Calu3 (cell line): ENCODE measurements around the gene PLEKHD1. TPM values are rescaled to one million over a fixed set of nuclear protein-coding genes. Genes with fewer than 3 reads are reported as not detected.

Experiments used
- BruUV-seq: library from RNA; stranded (reverse); fragments of 400-500 nt; replicated peaks from 2 replicates; lab custom pipeline; 2021; lab: Mats Ljungman, UMichigan
- CTCF ChIA-PET: fragments of 300-600 bp; sonication (Branson Sonifier 250); formaldehyde crosslinking; loops from one replicate; lab custom pipeline; 2022; ENCODE audit warnings: antibody characterized with exemption; lab: Charles Lee
- DNase-seq: peaks from one replicate; pipeline ENCODE4 v3.0.0; 2022
- H3K27ac Mint-ChIP-seq: one replicate; pipeline ENCODE4 v1.8.0; 2022; ENCODE audit warnings: mixed read lengths; ENCODE audit not compliant: unreplicated experiment
- H3K27me3 Mint-ChIP-seq: one replicate; pipeline ENCODE4 v1.8.0; 2022; ENCODE audit warnings: mixed read lengths; ENCODE audit not compliant: unreplicated experiment
- H3K36me3 Mint-ChIP-seq: one replicate; pipeline ENCODE4 v1.8.0; 2022; ENCODE audit warnings: mild to moderate bottlenecking, moderate library complexity, mixed read lengths; ENCODE audit not compliant: insufficient read depth, unreplicated experiment
- H3K4me1 Mint-ChIP-seq: one replicate; pipeline ENCODE4 v1.8.0; 2022; ENCODE audit warnings: mild to moderate bottlenecking, low read depth, mixed read lengths; ENCODE audit not compliant: unreplicated experiment
- H3K4me3 Mint-ChIP-seq: one replicate; pipeline ENCODE4 v1.8.0; 2022; ENCODE audit warnings: mild to moderate bottlenecking, low read depth, moderate library complexity, mixed read lengths; ENCODE audit not compliant: unreplicated experiment
- H3K9me3 Mint-ChIP-seq: one replicate; pipeline ENCODE4 v1.8.0; 2022; ENCODE audit warnings: low read depth, mixed read lengths; ENCODE audit not compliant: unreplicated experiment
- CTCF ChIP-seq: fragments of 200-600 bp; IDR thresholded peaks from one replicate; pipeline ENCODE4 v1.8.0; 2022; ENCODE audit warnings: antibody characterized with exemption; ENCODE audit not compliant: unreplicated experiment
- intact Hi-C: fragments of 100-400 bp; cut with micrococcal nuclease; formaldehyde crosslinking; loops from one replicate; pipeline ENCODE4 v1.10.0; 2022; ENCODE audit not compliant: unreplicated experiment
- total RNA-seq: library from RNA; stranded (reverse); gene quantifications from 2 replicates; pipeline ENCODE4 v1.2.3, GENCODE V29; 2022

Gene PLEKHD1
- total RNA-seq, 1 experiment from 2014 or later, result 0.73 TPM

DNA sequence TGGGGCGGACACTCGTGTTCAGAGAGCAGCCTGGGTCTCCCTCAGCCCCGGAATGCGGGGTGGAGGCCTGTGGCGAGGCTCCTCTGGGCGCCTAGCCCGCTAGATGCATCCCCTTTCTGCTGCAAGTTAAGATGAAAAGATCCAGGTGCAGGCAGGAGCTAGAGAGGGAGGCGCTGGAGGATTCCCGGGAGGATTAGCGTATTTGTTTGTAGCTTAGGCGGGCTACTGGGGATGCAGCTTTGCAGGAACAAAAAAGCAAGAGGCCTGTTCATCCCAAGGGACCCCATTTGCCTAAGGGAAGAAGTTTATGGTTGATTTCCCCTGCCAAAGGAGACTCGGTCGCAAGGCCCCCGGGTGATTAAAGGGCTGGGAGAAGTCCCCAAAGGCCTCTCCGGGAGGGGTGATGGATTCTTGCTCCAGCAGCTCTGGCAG is 89.3 kb downstream of the PLEKHD1 start:
- TF ChIP-seq CTCF, result no peak
- peak overlapping the region; percentile 55 for H3K4me3 Mint-ChIP-seq
- no peaks in the 10 kb centered on the region for H3K9me3 Mint-ChIP-seq
- no TSS peak for BruUV-seq
- H3K36me3 Mint-ChIP-seq, result peaks cover 22% of the 10 kb centered on the region
- DNase-seq, result no peak
- CTCF ChIA-PET, result interaction anchor here (0.9 to 1.4 kb wide), 3 partner anchors 29 to 38 kb away, joined by 3 to 6 read pairs (median 3); no protein-coding TSS in a partner anchor
- no peak overlapping the region for H3K27ac Mint-ChIP-seq
- peaks cover 8% of the 10 kb centered on the region for H3K4me1 Mint-ChIP-seq
- intact Hi-C loops, result loop anchor here (1.0 to 10.0 kb wide), 4 partner anchors 39 to 331 kb away; no protein-coding TSS in a partner anchor
- peaks cover 70% of the 10 kb centered on the region for H3K27me3 Mint-ChIP-seq

DNA sequence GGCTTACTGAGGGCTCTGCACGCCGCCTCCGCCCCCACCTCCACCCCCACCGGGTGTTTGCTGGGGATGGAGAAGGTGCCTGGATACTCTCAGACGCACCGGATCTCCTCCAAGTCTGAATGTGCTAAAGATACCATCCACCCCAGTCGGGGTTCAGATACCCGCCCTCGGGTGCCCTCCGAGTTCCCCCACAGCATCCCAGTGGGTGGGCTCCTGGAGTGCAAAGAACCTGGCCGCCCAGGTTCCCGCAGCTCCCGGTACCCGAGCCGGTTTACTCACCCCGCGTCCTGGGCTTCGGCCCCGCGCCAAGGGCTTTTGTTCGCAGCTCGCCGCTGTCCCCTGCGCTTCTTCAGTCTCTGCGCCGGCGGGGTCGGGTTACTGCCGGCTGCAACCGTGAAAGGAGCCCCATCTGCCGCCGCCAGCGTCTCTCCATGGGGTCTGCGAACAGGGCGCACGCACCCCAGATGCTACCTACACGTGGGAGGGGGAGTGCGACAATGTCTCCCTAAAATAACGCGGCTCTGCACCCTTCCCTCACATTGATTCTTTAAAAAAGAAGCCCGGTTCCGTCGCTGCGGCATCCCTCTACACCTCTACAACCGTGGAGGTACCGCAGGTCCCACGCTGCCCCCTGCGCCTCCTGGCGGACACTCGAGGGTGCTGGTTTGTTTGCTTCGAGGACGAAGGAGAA is 89.9 kb downstream of the PLEKHD1 start, which contains the start of gene CCDC177:
Gene CCDC177 (minus strand): TSS at position 609 of the 691 bp plus-strand sequence. CDS start 1,249 bp downstream, outside the sequence.
- peak; percentile 79 for DNase-seq
- Mint-ChIP-seq H3K4me3 (peak within 1 kb of the TSS; percentile 55), H3K4me1 (peaks cover 9% of the 10 kb centered on the region), H3K27ac (no peak within 1 kb of the TSS), H3K27me3 (peaks cover 65% of the 10 kb centered on the region), H3K9me3 (no peaks in the 10 kb centered on the region), H3K36me3 (peaks cover 22% of the 10 kb centered on the region)
- TF ChIP-seq CTCF, result peak; percentile 73
- CTCF ChIA-PET, result interaction anchor here (0.9 to 1.4 kb wide), 4 partner anchors 38 to 99 kb away, joined by 3 to 7 read pairs (median 4); no protein-coding TSS in a partner anchor
- no TSS peak for BruUV-seq
- intact Hi-C loops, result loop anchor here (1.0 to 10.0 kb wide), 4 partner anchors 39 to 332 kb away; no protein-coding TSS in a partner anchor

DNA sequence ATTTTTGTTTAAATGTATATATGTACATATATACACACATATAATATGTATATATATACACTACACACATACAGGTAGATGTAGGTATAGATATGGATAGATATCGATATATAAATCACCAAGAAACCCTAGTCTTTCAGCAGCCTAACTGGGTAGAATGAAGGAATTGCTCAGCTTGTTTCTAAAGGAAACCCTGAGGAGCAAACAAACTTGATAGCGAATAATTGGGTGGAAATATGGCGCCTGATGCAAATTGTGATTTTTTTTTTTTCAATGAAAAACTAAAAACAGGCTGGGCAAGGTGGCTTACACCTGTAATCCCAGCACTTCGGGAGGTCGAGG is 90.4 kb downstream of the PLEKHD1 start:
- Mint-ChIP-seq H3K4me3 (peak overlapping the region; percentile 55), H3K36me3 (peaks cover 22% of the 10 kb centered on the region), H3K9me3 (no peaks in the 10 kb centered on the region), H3K27ac (no peak overlapping the region), H3K4me1 (peaks cover 14% of the 10 kb centered on the region), H3K27me3 (peaks cover 59% of the 10 kb centered on the region)
- intact Hi-C loops, result loop anchor here (1.0 to 10.0 kb wide), 4 partner anchors 40 to 332 kb away; no protein-coding TSS in a partner anchor
- no peak for TF ChIP-seq CTCF
- CTCF ChIA-PET, result interaction anchor here (0.9 to 1.2 kb wide), 3 partner anchors 39 to 332 kb away, joined by 3 to 7 read pairs (median 3); no protein-coding TSS in a partner anchor
- no peak for DNase-seq
- BruUV-seq, result no TSS peak

DNA sequence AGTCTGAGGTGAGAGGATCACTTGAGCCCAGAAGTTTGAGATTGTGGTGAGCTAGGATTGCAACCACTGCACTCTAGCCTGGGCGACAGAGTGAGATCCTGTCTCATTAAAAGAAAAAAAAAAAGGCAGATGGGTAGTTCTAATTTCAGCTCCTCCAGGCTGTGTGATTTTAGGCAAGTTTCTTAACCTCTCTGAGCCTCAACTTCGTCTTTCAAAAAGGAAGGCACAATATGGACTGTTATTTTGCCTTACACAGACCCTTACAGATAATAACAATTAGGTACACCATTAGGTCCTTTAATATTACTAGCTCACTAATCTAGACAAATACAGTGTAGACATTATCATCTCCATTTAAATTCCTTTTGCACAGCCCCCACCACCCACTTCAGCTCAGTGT is 94.9 kb downstream of the PLEKHD1 start:
- no TSS peak for BruUV-seq
- CTCF ChIA-PET, result interaction anchor here (0.8 to 2.0 kb wide), 6 partner anchors 44 to 508 kb away, joined by 3 to 6 read pairs (median 4); no protein-coding TSS in a partner anchor

More for the DNA sequence above, 94.9 kb downstream of the PLEKHD1 start:
- no peak overlapping the region for H3K4me3 Mint-ChIP-seq
- no peaks in the 10 kb centered on the region for H3K36me3 Mint-ChIP-seq
- H3K27me3 Mint-ChIP-seq, result peaks cover 25% of the 10 kb centered on the region
- no peaks in the 10 kb centered on the region for H3K9me3 Mint-ChIP-seq
- intact Hi-C loops, result loop anchor here (10.0 kb wide), 1 partner anchor 105 kb away; no protein-coding TSS in a partner anchor
- peaks cover 13% of the 10 kb centered on the region for H3K4me1 Mint-ChIP-seq
- TF ChIP-seq CTCF, result no peak
- DNase-seq, result no peak
- no peak overlapping the region for H3K27ac Mint-ChIP-seq
